H4 (cell line): ENCODE results near the gene ULK4. TPM values are rescaled to one million over a fixed set of nuclear protein-coding genes. Genes with fewer than 3 reads are reported as not detected.
"Not testable (repeated sequence)": the region's sequence is repeated elsewhere in the genome, so short reads cannot be mapped to it uniquely, and the experiment has no call there.

Experiments
- DNase-seq: peaks from one replicate; pipeline ENCODE4 v3.0.0-alpha.2; 2015; ENCODE audit warnings: low spot score
- total RNA-seq: library from RNA; depleted of rRNA; stranded (reverse); fragments of >200 nt; shearing (Covaris generic); gene quantifications from 2 replicates; pipeline ENCODE4 v1.2.3, GENCODE V29; 2014

The ULK4 gene
- total RNA-seq, 1 experiment from 2014 or later: 8.4 TPM

- no peak for DNase-seq
Observed at GRCh38 chr3:41768363-41768762, 193.5 kb downstream of the ULK4 start.

- not testable (repeated sequence) for DNase-seq
Observed at GRCh38 chr3:41762867-41763266, 199.0 kb downstream of the ULK4 start.

GRCh38 chr3:41753651-41754050 lies 208.3 kb downstream of the ULK4 start:
- DNase-seq: no peak

- DNase-seq: no peak
Observed at GRCh38 chr3:41751597-41751996, 210.3 kb downstream of the ULK4 start.

- no peak for DNase-seq
Observed at GRCh38 chr3:41749988-41750387, 211.9 kb downstream of the ULK4 start.

GRCh38 chr3:41746215-41746614 lies 215.7 kb downstream of the ULK4 start:
- no peak for DNase-seq

- DNase-seq: no peak
Observed at GRCh38 chr3:41742121-41742520, 219.8 kb downstream of the ULK4 start.

GRCh38 chr3:41740374-41740886 lies 221.5 kb downstream of the ULK4 start:
- no peak for DNase-seq

- DNase-seq: no peak
Observed at GRCh38 chr3:41726891-41727290, 235.0 kb downstream of the ULK4 start.

- no peak for DNase-seq
Observed at GRCh38 chr3:41717641-41718040, 244.3 kb downstream of the ULK4 start.

GRCh38 chr3:41716471-41716870 lies 245.4 kb downstream of the ULK4 start:
- no peak for DNase-seq

GRCh38 chr3:41715376-41715775 lies 246.5 kb downstream of the ULK4 start:
- DNase-seq: no peak

GRCh38 chr3:41711651-41712050 lies 250.3 kb downstream of the ULK4 start:
- no peak for DNase-seq

- peak; percentile 11 for DNase-seq
Observed at GRCh38 chr3:41710646-41711388, 251.1 kb downstream of the ULK4 start.

- not testable (repeated sequence) for DNase-seq
Observed at GRCh38 chr3:41709213-41709612, 252.7 kb downstream of the ULK4 start.

- DNase-seq: no peak
Observed at GRCh38 chr3:41708176-41708575, 253.7 kb downstream of the ULK4 start.

- DNase-seq: no peak
Observed at GRCh38 chr3:41705893-41706292, 256.0 kb downstream of the ULK4 start.

- no peak for DNase-seq
Observed at GRCh38 chr3:41701191-41701698, 260.7 kb downstream of the ULK4 start.

- no peak for DNase-seq
Observed at GRCh38 chr3:41700155-41700554, 261.7 kb downstream of the ULK4 start.

- no peak for DNase-seq
Observed at GRCh38 chr3:41698898-41699297, 263.0 kb downstream of the ULK4 start.

GRCh38 chr3:41697702-41698101 lies 264.2 kb downstream of the ULK4 start:
- DNase-seq: no peak

- not testable (repeated sequence) for DNase-seq
Observed at GRCh38 chr3:41695806-41696205, 266.1 kb downstream of the ULK4 start.

- DNase-seq: no peak
Observed at GRCh38 chr3:41693799-41694198, 268.1 kb downstream of the ULK4 start.
